Measurements from ENCODE around the gene ZCCHC7.

The ZCCHC7 gene

DNA sequence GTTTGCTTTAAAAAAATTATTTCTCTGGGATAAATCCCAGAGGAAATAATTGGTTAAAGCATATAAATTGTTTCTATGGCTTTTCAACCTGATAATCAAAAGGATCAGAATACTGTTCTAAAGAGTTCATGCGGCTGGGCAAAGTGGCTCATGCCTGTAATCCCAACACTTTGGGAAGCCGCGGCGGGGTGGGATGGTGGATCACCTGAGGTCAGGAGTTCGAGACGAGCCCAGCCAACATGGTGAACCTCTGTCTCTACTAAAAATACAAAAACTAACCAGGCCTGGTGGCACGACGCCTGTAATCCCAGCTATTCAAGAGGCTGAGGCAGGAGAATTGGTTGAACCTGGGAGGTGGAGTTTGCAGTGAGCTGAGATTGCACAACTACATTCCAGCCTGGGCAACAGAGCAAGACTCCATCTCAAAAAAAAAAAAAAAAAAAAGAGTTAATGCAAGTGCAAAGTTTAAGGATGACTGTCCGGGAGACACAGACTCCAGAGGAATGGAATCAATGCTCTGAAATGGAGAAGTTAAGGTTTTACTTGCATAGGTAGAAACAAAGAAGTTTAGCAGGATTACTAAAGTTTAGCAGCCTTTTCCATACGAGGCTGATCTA lies 285.5 kb downstream of the ZCCHC7 start:
- H3K9ac ChIP-seq (ENCODE audit: low read length) = no peak overlapping the region
- no peaks in the 10 kb centered on the region for H3K9me3 ChIP-seq (ENCODE audit: low read length)
- no peak overlapping the region for H3K4me3 ChIP-seq (ENCODE audit: low read depth in 1 of 2, low read length in 2 of 2)
- H3K27ac ChIP-seq (ENCODE audit: low read depth, low read length) = no peak overlapping the region
- no peaks in the 10 kb centered on the region for H3K4me1 ChIP-seq (ENCODE audit: insufficient read depth, low read length)
- no peaks in the 10 kb centered on the region for H3K36me3 ChIP-seq (ENCODE audit: insufficient read depth, low read length)
- H3K27me3 ChIP-seq (ENCODE audit: control insufficient read depth in 1 of 2, insufficient read depth in 2 of 2, low read length in 2 of 2) = no peaks in the 10 kb centered on the region

DNA sequence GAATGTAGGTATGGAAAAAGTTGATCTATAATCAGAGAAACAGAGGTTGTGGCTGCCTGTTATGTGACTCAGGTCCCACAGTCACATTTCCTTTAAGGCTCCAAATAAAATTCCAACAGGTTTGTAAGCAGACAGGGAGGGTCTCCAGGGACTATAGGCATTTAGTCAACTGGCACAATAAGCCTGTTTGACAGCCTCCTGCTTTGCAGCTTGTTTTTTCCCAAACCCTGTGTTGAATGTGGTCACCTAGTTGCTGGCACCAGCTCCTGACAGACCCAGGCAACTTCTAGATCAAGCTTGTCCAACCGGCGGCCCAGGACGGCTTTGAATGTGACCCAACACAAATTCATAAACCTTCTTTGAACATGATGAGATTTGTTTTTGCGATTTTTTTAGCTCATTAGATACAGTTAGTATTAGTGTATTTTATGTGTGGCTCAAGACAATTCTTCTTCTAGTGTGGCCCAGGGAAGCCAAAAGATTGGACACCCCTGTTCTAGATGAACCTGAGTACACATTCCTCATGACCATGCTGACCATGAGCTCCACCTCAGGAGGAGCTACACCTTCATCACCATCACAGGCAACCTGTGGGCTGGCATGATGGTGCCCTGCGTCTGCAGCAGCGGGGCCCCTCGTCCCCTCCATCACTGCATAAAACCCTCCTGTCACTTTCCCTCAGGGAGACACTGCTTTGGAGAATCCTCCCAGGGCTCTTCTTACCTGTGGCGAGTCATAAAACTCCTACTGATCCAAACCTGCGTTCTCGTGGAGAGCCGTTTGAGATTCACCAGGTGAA lies 286.4 kb downstream of the ZCCHC7 start:
- Histone ChIP-seq H3K4me1 (ENCODE audit: insufficient read depth, low read length) (no peaks in the 10 kb centered on the region), H3K9ac (ENCODE audit: low read length) (no peak overlapping the region)

DNA sequence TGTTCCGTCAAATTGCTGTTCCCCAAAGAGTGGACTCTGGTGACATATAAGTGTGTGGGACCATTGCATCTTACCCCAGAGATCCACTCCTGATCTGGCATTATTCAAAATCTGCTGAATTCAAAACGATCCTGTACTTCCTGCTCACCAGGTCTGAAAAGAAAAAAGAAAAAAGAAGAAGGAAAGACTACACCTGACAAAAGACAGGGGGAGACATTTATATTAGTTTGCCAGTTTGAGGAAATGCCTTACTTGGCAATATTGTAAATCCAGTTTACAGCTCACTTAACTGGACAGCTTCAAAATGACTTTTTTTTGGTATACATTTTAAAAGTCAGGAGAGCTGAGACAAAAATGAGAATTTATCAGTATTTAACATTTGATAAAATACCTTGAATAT lies 287.1 kb downstream of the ZCCHC7 start:
- Histone ChIP-seq H3K9ac (ENCODE audit: low read length) (no peak overlapping the region), H3K27ac (ENCODE audit: low read depth, low read length) (no peak overlapping the region), H3K9me3 (ENCODE audit: low read length) (no peaks in the 10 kb centered on the region), H3K36me3 (ENCODE audit: insufficient read depth, low read length) (no peaks in the 10 kb centered on the region), H3K4me3 (ENCODE audit: low read depth in 1 of 2, low read length in 2 of 2) (no peak overlapping the region), H3K4me1 (ENCODE audit: insufficient read depth, low read length) (no peaks in the 10 kb centered on the region), H3K27me3 (ENCODE audit: control insufficient read depth in 1 of 2, insufficient read depth in 2 of 2, low read length in 2 of 2) (no peaks in the 10 kb centered on the region)

More for the DNA sequence above, 286.4 kb downstream of the ZCCHC7 start:
- H3K4me3 ChIP-seq (ENCODE audit: low read depth in 1 of 2, low read length in 2 of 2) = no peak overlapping the region
- H3K27ac ChIP-seq (ENCODE audit: low read depth, low read length) = no peak overlapping the region
- H3K27me3 ChIP-seq (ENCODE audit: control insufficient read depth in 1 of 2, insufficient read depth in 2 of 2, low read length in 2 of 2) = no peaks in the 10 kb centered on the region
- no peaks in the 10 kb centered on the region for H3K36me3 ChIP-seq (ENCODE audit: insufficient read depth, low read length)
- no peaks in the 10 kb centered on the region for H3K9me3 ChIP-seq (ENCODE audit: low read length)
